GM21737 (cell line): ENCODE measurements around the gene CLDN10.
"Not testable (repeated sequence)": the region's sequence is repeated elsewhere in the genome, so short reads cannot be mapped to it uniquely, and the experiment has no call there.

Experiments used
- ATAC-seq: cut with Tn5 transposase; IDR thresholded peaks from one replicate; pipeline ENCODE4 v1.9.1; 2021; ENCODE audit warnings: mild to moderate bottlenecking, moderate library complexity; ENCODE audit not compliant: unreplicated experiment

CLDN10 gene

GRCh38 chr13:95552539-95553441 lies at the start of gene CLDN10:
CLDN10 (plus strand) TSS chr13:95552720; CDS start chr13:95552754, 34 bp downstream.
- ATAC-seq: no peak

GRCh38 chr13:95503662-95504061 lies 48.9 kb upstream of the CLDN10 start:
- ATAC-seq: no peak

- no peak for ATAC-seq
Observed at GRCh38 chr13:95505265-95505664, 47.3 kb upstream of the CLDN10 start.

GRCh38 chr13:95505986-95506385 lies 46.5 kb upstream of the CLDN10 start:
- ATAC-seq: no peak

- no peak for ATAC-seq
Observed at GRCh38 chr13:95507991-95508390, 44.5 kb upstream of the CLDN10 start.

GRCh38 chr13:95508996-95509395 lies 43.5 kb upstream of the CLDN10 start:
- no peak for ATAC-seq

- ATAC-seq: no peak
Observed at GRCh38 chr13:95509521-95510310, 42.8 kb upstream of the CLDN10 start.

- ATAC-seq: no peak
Observed at GRCh38 chr13:95510950-95511349, 41.6 kb upstream of the CLDN10 start.

GRCh38 chr13:95512424-95512823 lies 40.1 kb upstream of the CLDN10 start:
- ATAC-seq: no peak

- ATAC-seq: no peak
Observed at GRCh38 chr13:95512957-95513356, 39.6 kb upstream of the CLDN10 start.

GRCh38 chr13:95515606-95516005 lies 36.9 kb upstream of the CLDN10 start:
- not testable (repeated sequence) for ATAC-seq

- no peak for ATAC-seq
Observed at GRCh38 chr13:95516021-95516420, 36.5 kb upstream of the CLDN10 start.

GRCh38 chr13:95516492-95516891 lies 36.0 kb upstream of the CLDN10 start:
- no peak for ATAC-seq

- no peak for ATAC-seq
Observed at GRCh38 chr13:95523598-95523997, 28.9 kb upstream of the CLDN10 start.

GRCh38 chr13:95524264-95524901 lies 28.1 kb upstream of the CLDN10 start:
- no peak for ATAC-seq

GRCh38 chr13:95527955-95528354 lies 24.6 kb upstream of the CLDN10 start:
- ATAC-seq: no peak

- no peak for ATAC-seq
Observed at GRCh38 chr13:95530178-95530577, 22.3 kb upstream of the CLDN10 start.

- no peak for ATAC-seq
Observed at GRCh38 chr13:95533545-95534160, 18.9 kb upstream of the CLDN10 start.

GRCh38 chr13:95535243-95535642 lies 17.3 kb upstream of the CLDN10 start:
- no peak for ATAC-seq

GRCh38 chr13:95536632-95537241 lies 15.8 kb upstream of the CLDN10 start:
- no peak for ATAC-seq

- ATAC-seq: no peak
Observed at GRCh38 chr13:95540888-95541287, 11.6 kb upstream of the CLDN10 start.
